ENCODE measurements around the gene DNAJA4.

DNA sequence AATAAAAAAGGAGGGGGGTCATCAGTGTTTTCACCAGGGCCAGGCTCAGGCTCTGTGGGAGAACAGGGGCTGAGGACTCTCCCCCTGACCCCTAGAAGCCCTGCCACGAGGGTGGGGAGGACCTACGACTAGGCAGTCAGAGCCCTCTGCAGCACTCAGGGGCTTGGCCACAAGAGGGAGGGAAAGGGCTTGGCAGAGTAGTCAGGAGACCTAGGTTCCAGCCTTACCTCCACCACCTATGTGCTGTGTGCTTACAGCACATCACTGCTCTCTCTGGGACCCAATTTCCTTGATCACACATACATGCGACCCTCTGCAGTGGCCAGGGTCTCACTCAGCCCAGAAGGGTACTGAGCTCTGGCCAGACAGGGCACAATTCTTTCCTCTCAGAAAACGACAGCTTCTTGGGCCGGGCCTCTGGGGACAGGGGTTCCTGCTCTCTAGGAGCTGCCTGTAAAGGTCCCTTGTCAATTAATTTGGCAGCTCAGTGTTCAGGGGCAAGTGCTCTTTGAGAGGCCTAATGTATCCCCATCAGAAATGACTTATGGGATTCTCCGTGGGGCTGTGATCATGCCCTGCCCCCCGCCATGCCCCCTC, 51.4 kb downstream of the DNAJA4 start:
- TF ChIP-seq CTCF (tag by site-specific recombination; IDR thresholded peaks at IDR 0.05), result peak; percentile 57
- TF ChIP-seq ZBTB8A (tag by site-specific recombination; IDR thresholded peaks at IDR 0.05), result no peak
- no peak for TF ChIP-seq ZNF37A (tag by site-specific recombination; IDR thresholded peaks at IDR 0.05)
- TF ChIP-seq ZNF837 (tag by site-specific recombination; IDR thresholded peaks at IDR 0.05), result no peak
- TF ChIP-seq, protein P1, sequence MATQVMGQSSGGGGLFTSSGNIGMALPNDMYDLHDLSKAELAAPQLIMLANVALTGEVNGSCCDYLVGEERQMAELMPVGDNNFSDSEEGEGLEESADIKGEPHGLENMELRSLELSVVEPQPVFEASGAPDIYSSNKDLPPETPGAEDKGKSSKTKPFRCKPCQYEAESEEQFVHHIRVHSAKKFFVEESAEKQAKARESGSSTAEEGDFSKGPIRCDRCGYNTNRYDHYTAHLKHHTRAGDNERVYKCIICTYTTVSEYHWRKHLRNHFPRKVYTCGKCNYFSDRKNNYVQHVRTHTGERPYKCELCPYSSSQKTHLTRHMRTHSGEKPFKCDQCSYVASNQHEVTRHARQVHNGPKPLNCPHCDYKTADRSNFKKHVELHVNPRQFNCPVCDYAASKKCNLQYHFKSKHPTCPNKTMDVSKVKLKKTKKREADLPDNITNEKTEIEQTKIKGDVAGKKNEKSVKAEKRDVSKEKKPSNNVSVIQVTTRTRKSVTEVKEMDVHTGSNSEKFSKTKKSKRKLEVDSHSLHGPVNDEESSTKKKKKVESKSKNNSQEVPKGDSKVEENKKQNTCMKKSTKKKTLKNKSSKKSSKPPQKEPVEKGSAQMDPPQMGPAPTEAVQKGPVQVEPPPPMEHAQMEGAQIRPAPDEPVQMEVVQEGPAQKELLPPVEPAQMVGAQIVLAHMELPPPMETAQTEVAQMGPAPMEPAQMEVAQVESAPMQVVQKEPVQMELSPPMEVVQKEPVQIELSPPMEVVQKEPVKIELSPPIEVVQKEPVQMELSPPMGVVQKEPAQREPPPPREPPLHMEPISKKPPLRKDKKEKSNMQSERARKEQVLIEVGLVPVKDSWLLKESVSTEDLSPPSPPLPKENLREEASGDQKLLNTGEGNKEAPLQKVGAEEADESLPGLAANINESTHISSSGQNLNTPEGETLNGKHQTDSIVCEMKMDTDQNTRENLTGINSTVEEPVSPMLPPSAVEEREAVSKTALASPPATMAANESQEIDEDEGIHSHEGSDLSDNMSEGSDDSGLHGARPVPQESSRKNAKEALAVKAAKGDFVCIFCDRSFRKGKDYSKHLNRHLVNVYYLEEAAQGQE (tag by site-specific recombination; IDR thresholded peaks at IDR 0.05), result no peak
- TF ChIP-seq, protein P2, sequence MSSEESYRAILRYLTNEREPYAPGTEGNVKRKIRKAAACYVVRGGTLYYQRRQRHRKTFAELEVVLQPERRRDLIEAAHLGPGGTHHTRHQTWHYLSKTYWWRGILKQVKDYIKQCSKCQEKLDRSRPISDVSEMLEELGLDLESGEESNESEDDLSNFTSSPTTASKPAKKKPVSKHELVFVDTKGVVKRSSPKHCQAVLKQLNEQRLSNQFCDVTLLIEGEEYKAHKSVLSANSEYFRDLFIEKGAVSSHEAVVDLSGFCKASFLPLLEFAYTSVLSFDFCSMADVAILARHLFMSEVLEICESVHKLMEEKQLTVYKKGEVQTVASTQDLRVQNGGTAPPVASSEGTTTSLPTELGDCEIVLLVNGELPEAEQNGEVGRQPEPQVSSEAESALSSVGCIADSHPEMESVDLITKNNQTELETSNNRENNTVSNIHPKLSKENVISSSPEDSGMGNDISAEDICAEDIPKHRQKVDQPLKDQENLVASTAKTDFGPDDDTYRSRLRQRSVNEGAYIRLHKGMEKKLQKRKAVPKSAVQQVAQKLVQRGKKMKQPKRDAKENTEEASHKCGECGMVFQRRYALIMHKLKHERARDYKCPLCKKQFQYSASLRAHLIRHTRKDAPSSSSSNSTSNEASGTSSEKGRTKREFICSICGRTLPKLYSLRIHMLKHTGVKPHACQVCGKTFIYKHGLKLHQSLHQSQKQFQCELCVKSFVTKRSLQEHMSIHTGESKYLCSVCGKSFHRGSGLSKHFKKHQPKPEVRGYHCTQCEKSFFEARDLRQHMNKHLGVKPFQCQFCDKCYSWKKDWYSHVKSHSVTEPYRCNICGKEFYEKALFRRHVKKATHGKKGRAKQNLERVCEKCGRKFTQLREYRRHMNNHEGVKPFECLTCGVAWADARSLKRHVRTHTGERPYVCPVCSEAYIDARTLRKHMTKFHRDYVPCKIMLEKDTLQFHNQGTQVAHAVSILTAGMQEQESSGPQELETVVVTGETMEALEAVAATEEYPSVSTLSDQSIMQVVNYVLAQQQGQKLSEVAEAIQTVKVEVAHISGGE (tag by site-specific recombination; conservative IDR thresholded peaks at IDR 0.05; ENCODE audit: low read depth), result no peak
- no peak for TF ChIP-seq KLF9 (tag by site-specific recombination; IDR thresholded peaks at IDR 0.05; ENCODE audit: low read depth)
- TF ChIP-seq YY1 (tag by site-specific recombination; IDR thresholded peaks at IDR 0.05), result no peak
- no peak for TF ChIP-seq HIC1 (tag by site-specific recombination; IDR thresholded peaks at IDR 0.05)
- TF ChIP-seq MYNN (tag by site-specific recombination; IDR thresholded peaks at IDR 0.05; ENCODE audit: borderline replicate concordance), result no peak
- TF ChIP-seq ZFP41 (tag by site-specific recombination; IDR thresholded peaks at IDR 0.05; ENCODE audit: borderline replicate concordance), result no peak
- TF ChIP-seq ZNF274 (IDR thresholded peaks at IDR 0.05; ENCODE audit: low read length), result no peak
- TF ChIP-seq ZNF274 (tag by site-specific recombination; IDR thresholded peaks at IDR 0.05; ENCODE audit: borderline replicate concordance), result no peak

All from HEK293 (cell line).